Activated CD4-positive, alpha-beta T cell treated with anti-CD3 and anti-CD28 coated beads, Interleukin-2, amount 50 U/mL, for 4 hours (primary cell): Measurements from ENCODE around the gene CDK18.

Experiments used
- DNase-seq, 2 experiments: peaks; one replicate each; pipeline ENCODE4 v3.0.0-alpha.2; 2020

Gene CDK18

GRCh38 chr1:205541161-205541886 is 36.9 kb downstream of the CDK18 start:
- no peak for DNase-seq

- DNase-seq = no peak
Observed at GRCh38 chr1:205542367-205542766, 37.9 kb downstream of the CDK18 start.

- DNase-seq = no peak
Observed at GRCh38 chr1:205543351-205544301, 39.2 kb downstream of the CDK18 start.

GRCh38 chr1:205545001-205545919 is 40.8 kb downstream of the CDK18 start:
- DNase-seq = no peak

GRCh38 chr1:205545991-205546390 is 41.5 kb downstream of the CDK18 start:
- no peak for DNase-seq

- DNase-seq = no peak
Observed at GRCh38 chr1:205546541-205546940, 42.1 kb downstream of the CDK18 start.

GRCh38 chr1:205547936-205548827 is 43.7 kb downstream of the CDK18 start:
- DNase-seq = no peak

GRCh38 chr1:205554026-205554811 is 49.8 kb downstream of the CDK18 start:
- DNase-seq = no peak

- DNase-seq = no peak
Observed at GRCh38 chr1:205561501-205562203, 57.2 kb downstream of the CDK18 start.

GRCh38 chr1:205563927-205564441 is 59.5 kb downstream of the CDK18 start:
- no peak for DNase-seq

GRCh38 chr1:205565799-205566198 is 61.3 kb downstream of the CDK18 start:
- DNase-seq = no peak

GRCh38 chr1:205567716-205568115 is 63.2 kb downstream of the CDK18 start:
- no peak for DNase-seq

GRCh38 chr1:205568135-205568468 is 63.6 kb downstream of the CDK18 start:
- DNase-seq = no peak

GRCh38 chr1:205568469-205569361 is 64.2 kb downstream of the CDK18 start:
- no peak for DNase-seq

- no peak for DNase-seq
Observed at GRCh38 chr1:205569411-205570172, 65.1 kb downstream of the CDK18 start.

- no peak for DNase-seq
Observed at GRCh38 chr1:205570173-205570501, 65.7 kb downstream of the CDK18 start.

- DNase-seq = no peak
Observed at GRCh38 chr1:205570796-205571537, 66.5 kb downstream of the CDK18 start.

- no peak for DNase-seq
Observed at GRCh38 chr1:205571747-205572146, 67.3 kb downstream of the CDK18 start.
